Ovary (tissue), 3 donors: ENCODE results near the gene UTRN.

Source experiments
- EP300 ChIP-seq: sonication (generic); formaldehyde crosslinking; IDR thresholded peaks from one replicate; pipeline ENCODE4 v1.6.1; 2017; ENCODE audit warnings: antibody characterized with exemption
- POLR2A ChIP-seq: fragments of 450-650 bp; IDR thresholded peaks from one replicate; pipeline ENCODE4 v1.6.1; 2017; ENCODE audit warnings: antibody characterized with exemption, mild to moderate bottlenecking, moderate library complexity
- TF ChIP-seq, protein P1 (sequence below), 3 donors: fragments of 450-650 bp in 2 of 3; fragments of 200-600 bp in 1 of 3; IDR thresholded peaks; one replicate each; pipeline versions ENCODE4 v1.5.1 to v1.8.0; 2016 to 2022; ENCODE audit warnings: antibody characterized with exemption in 3 of 3, mild to moderate bottlenecking in 1 of 3
- donor health status: DM: no; HTN: no; CAD: no.

- TF ChIP-seq, protein P1, sequence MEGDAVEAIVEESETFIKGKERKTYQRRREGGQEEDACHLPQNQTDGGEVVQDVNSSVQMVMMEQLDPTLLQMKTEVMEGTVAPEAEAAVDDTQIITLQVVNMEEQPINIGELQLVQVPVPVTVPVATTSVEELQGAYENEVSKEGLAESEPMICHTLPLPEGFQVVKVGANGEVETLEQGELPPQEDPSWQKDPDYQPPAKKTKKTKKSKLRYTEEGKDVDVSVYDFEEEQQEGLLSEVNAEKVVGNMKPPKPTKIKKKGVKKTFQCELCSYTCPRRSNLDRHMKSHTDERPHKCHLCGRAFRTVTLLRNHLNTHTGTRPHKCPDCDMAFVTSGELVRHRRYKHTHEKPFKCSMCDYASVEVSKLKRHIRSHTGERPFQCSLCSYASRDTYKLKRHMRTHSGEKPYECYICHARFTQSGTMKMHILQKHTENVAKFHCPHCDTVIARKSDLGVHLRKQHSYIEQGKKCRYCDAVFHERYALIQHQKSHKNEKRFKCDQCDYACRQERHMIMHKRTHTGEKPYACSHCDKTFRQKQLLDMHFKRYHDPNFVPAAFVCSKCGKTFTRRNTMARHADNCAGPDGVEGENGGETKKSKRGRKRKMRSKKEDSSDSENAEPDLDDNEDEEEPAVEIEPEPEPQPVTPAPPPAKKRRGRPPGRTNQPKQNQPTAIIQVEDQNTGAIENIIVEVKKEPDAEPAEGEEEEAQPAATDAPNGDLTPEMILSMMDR (IDR thresholded peaks at IDR 0.05): no peak
- no peak for TF ChIP-seq POLR2A
- TF ChIP-seq EP300: no peak
These were observed 7.4 kb upstream of the UTRN start for GRCh38 chr6:144277605-144278227.
